ENCODE data around the gene VPS39. TPM values are rescaled to one million over a fixed set of nuclear protein-coding genes. Genes with fewer than 3 reads are reported as not detected.

VPS39 gene
- polyA plus RNA-seq, 1 of the 3 experiments (the other 2 are of a cell fraction), result 61.1 TPM

GRCh38 chr15:42157981-42158765, 49.9 kb downstream of the VPS39 start:
- Histone ChIP-seq H3F3A (replicated peaks; ENCODE audit: insufficient read depth) (peaks cover 12% of the 10 kb centered on the region), H3K27ac (ENCODE audit: low read depth in 2 of 2, low read length in 1 of 2) (peak overlapping the region; percentile 18 to 64; a peak in 3 of 4 replicates), H4K20me1 (ENCODE audit: insufficient read depth) (no peaks in the 10 kb centered on the region), H3K4me2 (peak overlapping the region; percentile 10; the same call in 1 of the 2 replicates), H3K36me3 (replicated peaks in 1 of 2; ENCODE audit: control insufficient read depth in 1 of 2, insufficient read depth in 2 of 2, low read length in 1 of 2) (peaks cover 19 to 43% of the 10 kb centered on the region in 2 experiments), H3K27me3 (ENCODE audit: insufficient read depth) (no peaks in the 10 kb centered on the region), H3K9me2 (no peaks in the 10 kb centered on the region), H3K79me2 (ENCODE audit: insufficient read depth) (no peaks in the 10 kb centered on the region), H3K9ac (no peak overlapping the region), H2AFZ (ENCODE audit: low read depth) (no peak overlapping the region), H3K4me1 (ENCODE audit: control insufficient read depth in 1 of 2, insufficient read depth in 2 of 2, low read depth in 1 of 2, low read length in 1 of 2) (peaks cover 9 to 14% of the 10 kb centered on the region in 2 experiments; a peak in 1 of 4 replicates), H3K4me3 (ENCODE audit: low read depth in 2 of 2, low read length in 1 of 2) (no peak overlapping the region), H3K9me3 (no peaks in the 10 kb centered on the region)
- WGBS (ENCODE audit: low lambda C conversion rate), result 50% methylated on average over 8 of the region's 8 CpGs
- DNase-seq, result no peak
- CTCF ChIA-PET, result no interaction called here
- POLR2A ChIA-PET, result no interaction called here
- TF ChIP-seq SIN3A (IDR thresholded peaks at IDR 0.05; ENCODE audit: borderline replicate concordance, low read depth, low read length), result peak; percentile 75; the same call in 1 of the 2 replicates
- no peak; a peak in 1 of 4 replicates for TF ChIP-seq EP300 (IDR thresholded peaks at IDR 0.05; ENCODE audit: borderline replicate concordance in 1 of 2, low read depth in 1 of 2, low read length in 1 of 2)
- no peak for TF ChIP-seq FOXJ3 (CRISPR knock-in tag; IDR thresholded peaks at IDR 0.05)
- no peak for TF ChIP-seq NRF1 (IDR thresholded peaks at IDR 0.05; ENCODE audit: low read depth, low read length)
- TF ChIP-seq USF2 (IDR thresholded peaks at IDR 0.05; ENCODE audit: borderline replicate concordance, low read depth, low read length), result 0 out of 2 replicates have a peak, but pooled peaks have one; percentile 22
- TF ChIP-seq GATA2 (CRISPR knock-in tag; IDR thresholded peaks at IDR 0.05), result no peak
- peak; percentile 92 for TF ChIP-seq MAX (IDR thresholded peaks at IDR 0.05; ENCODE audit: low read depth)
- TF ChIP-seq CHD2 (IDR thresholded peaks at IDR 0.05; ENCODE audit: low read length, partially characterized antibody), result no peak
- no peak for TF ChIP-seq ZBTB33 (IDR thresholded peaks at IDR 0.05; ENCODE audit: borderline replicate concordance, low read depth)
- TF ChIP-seq ELF1 (IDR thresholded peaks at IDR 0.05), result no peak
- TF ChIP-seq FOXM1 (IDR thresholded peaks at IDR 0.05; ENCODE audit: low read depth), result no peak
- TF ChIP-seq PBX3 (IDR thresholded peaks at IDR 0.05), result peak; percentile 95
- peak; percentile 49; the same call in 1 of the 2 replicates for TF ChIP-seq POLR2AphosphoS5 (IDR thresholded peaks at IDR 0.05; ENCODE audit: low read depth, low read length)
- no peak for TF ChIP-seq NFIC (IDR thresholded peaks at IDR 0.05; ENCODE audit: borderline replicate concordance)
- TF ChIP-seq EZH2phosphoT487 (IDR thresholded peaks at IDR 0.05; ENCODE audit: borderline replicate concordance, low read depth), result no peak
- no peak for TF ChIP-seq RFX5 (IDR thresholded peaks at IDR 0.05; ENCODE audit: low read length)
- no peak for TF ChIP-seq RXRA (IDR thresholded peaks at IDR 0.05; ENCODE audit: borderline replicate concordance, low read depth)
- TF ChIP-seq IRF3 (IDR thresholded peaks at IDR 0.05; ENCODE audit: low read depth, low read length), result no peak
- TF ChIP-seq GABPA (IDR thresholded peaks at IDR 0.05; ENCODE audit: low read depth), result no peak
- no peak for TF ChIP-seq MXI1 (IDR thresholded peaks at IDR 0.05; ENCODE audit: low read depth, low read length)
- no peak for TF ChIP-seq RCOR1 (IDR thresholded peaks at IDR 0.05; ENCODE audit: low read length)
- TF ChIP-seq TCF12 (IDR thresholded peaks at IDR 0.05), result peak; percentile 74; the same call in 1 of the 2 replicates
- peak; percentile 89 for TF ChIP-seq FOSL2 (IDR thresholded peaks at IDR 0.05; ENCODE audit: borderline replicate concordance, low read depth)
- peak; percentile 89; the same call in 1 of the 2 replicates for TF ChIP-seq JUND (IDR thresholded peaks at IDR 0.05)
- no peak for TF ChIP-seq CTCF (IDR thresholded peaks at IDR 0.05)
- TF ChIP-seq USF1 (IDR thresholded peaks at IDR 0.05; ENCODE audit: borderline replicate concordance, low read depth), result peak; percentile 86
